HG03045 (cell line): ENCODE results near the gene OR6Q1.
A peak's percentile ranks its signal among the peaks of the same experiment; 100 is the strongest.

ENCODE experiments used
- ATAC-seq: cut with Tn5 transposase; IDR thresholded peaks from one replicate; pipeline ENCODE4 v1.9.1; 2021; ENCODE audit warnings: mild to moderate bottlenecking, moderate library complexity; ENCODE audit not compliant: unreplicated experiment

Gene OR6Q1

GRCh38 chr11:58057481-58057880, 26.7 kb downstream of the OR6Q1 start:
- no peak for ATAC-seq

- no peak for ATAC-seq
Measured at GRCh38 chr11:58058276-58059006, 27.7 kb downstream of the OR6Q1 start.

GRCh38 chr11:58059007-58059350, 28.2 kb downstream of the OR6Q1 start:
- no peak for ATAC-seq

GRCh38 chr11:58060535-58060934, 29.8 kb downstream of the OR6Q1 start:
- ATAC-seq: no peak

GRCh38 chr11:58060939-58061672, 30.4 kb downstream of the OR6Q1 start:
- no peak for ATAC-seq

- peak; percentile 60 for ATAC-seq
Measured at GRCh38 chr11:58061813-58062212, 31.1 kb downstream of the OR6Q1 start.

- no peak for ATAC-seq
Measured at GRCh38 chr11:58067685-58068084, 36.9 kb downstream of the OR6Q1 start.

- ATAC-seq: no peak
Measured at GRCh38 chr11:58068655-58069054, 37.9 kb downstream of the OR6Q1 start.

GRCh38 chr11:58070585-58070984, 39.8 kb downstream of the OR6Q1 start:
- no peak for ATAC-seq

- no peak for ATAC-seq
Measured at GRCh38 chr11:58075781-58076180, 45.0 kb downstream of the OR6Q1 start.
